HEK293 (cell line): Measurements from ENCODE around the gene TMSB4X.

Experiments
- CTCF ChIA-PET: fragments of 350-600 bp; formaldehyde crosslinking; extraction: SDS; loops from one replicate; lab custom pipeline; 2021; ENCODE audit warnings: antibody characterized with exemption; lab: Yijun Ruan, JAX
- POLR2A ChIA-PET: fragments of 300-600 bp; formaldehyde crosslinking; extraction: SDS; loops from one replicate; lab custom pipeline; 2020; ENCODE audit warnings: antibody characterized with exemption, inconsistent platforms; lab: Yijun Ruan, JAX
- H3K27ac ChIP-seq: fragments of 200-500 bp; sonication (Bioruptor generic); 2 replicates; pipeline ENCODE4 v1.5.1; 2014; ENCODE audit warnings: low read depth, low read length, control low read depth, inconsistent platforms; ENCODE audit errors: extremely low read depth
- H3K36me3 ChIP-seq, 2 experiments: fragments of 200-500 bp in 1 of 2; sonication (Bioruptor generic) in 1 of 2; 1 replicate in 1 of 2; 2 replicates in 1 of 2; pipeline ENCODE4 v1.5.1; 2014 to 2017; ENCODE audit warnings: inconsistent platforms in 2 of 2, low read length in 2 of 2; ENCODE audit not compliant: control insufficient read depth in 2 of 2, insufficient read depth in 1 of 2
- H3K4me1 ChIP-seq: fragments of 200-500 bp; sonication (Bioruptor generic); 2 replicates; pipeline ENCODE4 v1.5.1; 2014; ENCODE audit warnings: mild to moderate bottlenecking, low read length, inconsistent platforms; ENCODE audit not compliant: control insufficient read depth, insufficient read depth
- H3K4me3 ChIP-seq: 2 replicates; pipeline ENCODE4 v1.5.1; 2011; ENCODE audit warnings: low read depth, mild to moderate bottlenecking, control low read depth, low read length, moderate library complexity
- H3K9me3 ChIP-seq: fragments of 200-500 bp; sonication (Bioruptor generic); 2 replicates; pipeline ENCODE4 v1.5.1; 2014; ENCODE audit warnings: low read depth, low read length, inconsistent platforms; ENCODE audit not compliant: control insufficient read depth, insufficient read depth
- GFI1B ChIP-seq: fragments of 450-650 bp; formaldehyde crosslinking; IDR thresholded peaks from 2 replicates; pipeline ENCODE4 v1.5.1; 2016; ENCODE audit warnings: missing biosample characterization, missing genetic modification characterization
- GLIS1 ChIP-seq: fragments of 450-650 bp; formaldehyde crosslinking; IDR thresholded peaks from 2 replicates; pipeline ENCODE4 v1.5.1; 2016; ENCODE audit warnings: missing biosample characterization, missing genetic modification characterization
- GLIS2 ChIP-seq: fragments of 450-650 bp; formaldehyde crosslinking; IDR thresholded peaks from 2 replicates; pipeline ENCODE4 v1.5.1; 2016; ENCODE audit warnings: missing biosample characterization, missing genetic modification characterization
- KLF8 ChIP-seq: fragments of 450-650 bp; formaldehyde crosslinking; IDR thresholded peaks from 2 replicates; pipeline ENCODE4 v1.5.1; 2016; ENCODE audit warnings: missing biosample characterization, missing genetic modification characterization
- SP2 ChIP-seq: fragments of 450-650 bp; formaldehyde crosslinking; IDR thresholded peaks from 2 replicates; pipeline ENCODE4 v1.5.1; 2016; ENCODE audit warnings: missing biosample characterization, missing genetic modification characterization
- SP3 ChIP-seq: fragments of 450-650 bp; formaldehyde crosslinking; IDR thresholded peaks from 2 replicates; pipeline ENCODE4 v1.5.1; 2016; ENCODE audit warnings: missing biosample characterization, missing genetic modification characterization
- SP7 ChIP-seq: fragments of 450-650 bp; formaldehyde crosslinking; IDR thresholded peaks from 2 replicates; pipeline ENCODE4 v1.5.1; 2016; ENCODE audit warnings: missing biosample characterization, missing genetic modification characterization
- WT1 ChIP-seq: fragments of 450-650 bp; formaldehyde crosslinking; IDR thresholded peaks from 2 replicates; pipeline ENCODE4 v1.5.1; 2016; ENCODE audit warnings: missing biosample characterization, missing genetic modification characterization
- YY1 ChIP-seq: fragments of 450-650 bp; formaldehyde crosslinking; IDR thresholded peaks from 2 replicates; pipeline ENCODE4 v1.5.1; 2018; ENCODE audit warnings: missing biosample characterization, missing genetic modification characterization
- ZNF2 ChIP-seq: fragments of 450-650 bp; formaldehyde crosslinking; IDR thresholded peaks from 2 replicates; pipeline ENCODE4 v1.5.1; 2016; ENCODE audit warnings: missing biosample characterization, missing genetic modification characterization
- ZNF214 ChIP-seq: fragments of 450-650 bp; formaldehyde crosslinking; IDR thresholded peaks from 2 replicates; pipeline ENCODE4 v1.5.1; 2017; ENCODE audit warnings: missing biosample characterization, mild to moderate bottlenecking, missing genetic modification characterization, borderline replicate concordance
- ZNF221 ChIP-seq: fragments of 450-650 bp; formaldehyde crosslinking; IDR thresholded peaks from 2 replicates; pipeline ENCODE4 v1.5.1; 2017; ENCODE audit warnings: missing biosample characterization, missing genetic modification characterization, borderline replicate concordance
- ZNF26 ChIP-seq: fragments of 450-650 bp; formaldehyde crosslinking; IDR thresholded peaks from 2 replicates; pipeline ENCODE4 v1.5.1; 2016; ENCODE audit warnings: missing biosample characterization, missing genetic modification characterization
- ZNF302 ChIP-seq: fragments of 450-650 bp; formaldehyde crosslinking; IDR thresholded peaks from 2 replicates; pipeline ENCODE4 v1.5.1; 2016; ENCODE audit warnings: missing biosample characterization, missing genetic modification characterization, low read depth
- ZNF335 ChIP-seq: fragments of 450-650 bp; formaldehyde crosslinking; conservative IDR thresholded peaks from 2 replicates; pipeline ENCODE4 v1.5.1; 2016; ENCODE audit warnings: missing biosample characterization, missing genetic modification characterization
- ZNF341 ChIP-seq: fragments of 450-650 bp; formaldehyde crosslinking; IDR thresholded peaks from 2 replicates; pipeline ENCODE4; 2016; ENCODE audit warnings: low read depth, missing biosample characterization, missing genetic modification characterization
- ZNF391 ChIP-seq: fragments of 450-650 bp; formaldehyde crosslinking; IDR thresholded peaks from 2 replicates; pipeline ENCODE4 v1.5.1; 2016; ENCODE audit warnings: low read depth, missing biosample characterization, missing genetic modification characterization, borderline replicate concordance
- ZNF544 ChIP-seq: fragments of 450-650 bp; formaldehyde crosslinking; IDR thresholded peaks from 2 replicates; pipeline ENCODE4 v1.5.0; 2017; ENCODE audit warnings: missing biosample characterization, missing genetic modification characterization
- ZNF560 ChIP-seq: fragments of 450-650 bp; formaldehyde crosslinking; IDR thresholded peaks from 2 replicates; pipeline ENCODE4 v1.5.1; 2017; ENCODE audit warnings: missing biosample characterization, missing genetic modification characterization, borderline replicate concordance
- ZNF621 ChIP-seq: fragments of 450-650 bp; formaldehyde crosslinking; IDR thresholded peaks from 2 replicates; pipeline ENCODE4 v1.5.1; 2017; ENCODE audit warnings: missing biosample characterization, missing genetic modification characterization
- ZSCAN30 ChIP-seq: fragments of 450-650 bp; IDR thresholded peaks from 2 replicates; pipeline ENCODE4 v1.5.1; 2018; ENCODE audit warnings: missing biosample characterization, mild to moderate bottlenecking, missing genetic modification characterization, moderate library complexity
- TF ChIP-seq, protein P1 (sequence below): fragments of 450-650 bp; formaldehyde crosslinking; IDR thresholded peaks from 2 replicates; pipeline ENCODE4; 2016; ENCODE audit warnings: missing biosample characterization, missing genetic modification characterization
- TF ChIP-seq, protein P2 (sequence below): fragments of 450-650 bp; formaldehyde crosslinking; conservative IDR thresholded peaks from 2 replicates; pipeline ENCODE4 v1.5.1; 2016; ENCODE audit warnings: low read depth, missing biosample characterization, missing genetic modification characterization
- TF ChIP-seq, protein P3 (sequence below): fragments of 450-650 bp; formaldehyde crosslinking; IDR thresholded peaks from 2 replicates; pipeline ENCODE4 v1.5.1; 2016; ENCODE audit warnings: missing biosample characterization, missing genetic modification characterization

TMSB4X gene

DNA sequence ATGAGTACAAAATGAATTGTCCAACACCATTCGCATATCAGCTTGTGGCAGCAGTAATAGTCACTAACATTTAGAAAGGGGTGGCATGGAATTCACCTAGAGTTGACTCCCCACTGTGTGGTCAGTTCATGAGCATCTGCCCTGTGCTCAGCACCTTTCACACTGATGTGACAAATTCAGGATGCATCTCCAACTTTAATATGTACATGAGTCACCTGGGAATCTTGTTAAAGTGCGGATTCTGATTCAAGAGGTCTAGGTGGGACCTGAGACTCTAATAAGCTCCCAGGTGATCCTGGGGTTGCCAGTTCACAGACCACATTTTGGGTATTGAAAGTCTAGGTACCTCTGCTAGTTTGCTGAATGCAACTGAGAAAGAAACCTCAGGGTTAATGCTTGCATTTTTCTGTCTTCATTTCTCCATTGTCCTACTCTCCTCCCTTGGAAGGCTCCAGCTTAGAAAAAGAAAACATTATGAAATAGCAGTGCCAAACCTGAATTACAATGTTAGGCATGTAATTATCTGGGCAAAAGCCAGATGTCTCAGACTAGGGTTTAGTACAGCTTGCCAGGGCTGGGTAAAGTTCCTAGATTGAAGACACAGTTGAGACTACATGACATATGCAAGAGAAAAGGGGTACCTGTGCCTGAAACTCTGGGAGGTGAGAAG is 32.7 kb downstream of the TMSB4X start:
- CTCF ChIA-PET, result interaction anchor here (0.5 to 1.9 kb wide), 2 partner anchors 61 to 187 kb away, joined by 3 to 14 read pairs; no protein-coding TSS in a partner anchor
- Histone ChIP-seq H3K27ac (no peak overlapping the region), H3K4me1 (no peaks in the 10 kb centered on the region), H3K4me3 (no peak overlapping the region), H3K9me3 (no peaks in the 10 kb centered on the region), H3K36me3 (no peaks in the 10 kb centered on the region)
- POLR2A ChIA-PET, result no interaction called here
- TF ChIP-seq ZNF391 (tag by site-specific recombination), result no peak
- TF ChIP-seq, protein P1, sequence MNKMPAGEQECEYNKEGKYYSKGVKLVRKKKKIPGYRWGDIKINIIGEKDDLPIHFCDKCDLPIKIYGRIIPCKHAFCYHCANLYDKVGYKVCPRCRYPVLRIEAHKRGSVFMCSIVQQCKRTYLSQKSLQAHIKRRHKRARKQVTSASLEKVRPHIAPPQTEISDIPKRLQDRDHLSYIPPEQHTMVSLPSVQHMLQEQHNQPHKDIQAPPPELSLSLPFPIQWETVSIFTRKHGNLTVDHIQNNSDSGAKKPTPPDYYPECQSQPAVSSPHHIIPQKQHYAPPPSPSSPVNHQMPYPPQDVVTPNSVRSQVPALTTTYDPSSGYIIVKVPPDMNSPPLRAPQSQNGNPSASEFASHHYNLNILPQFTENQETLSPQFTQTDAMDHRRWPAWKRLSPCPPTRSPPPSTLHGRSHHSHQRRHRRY (tag by site-specific recombination), result no peak
- TF ChIP-seq ZNF560 (tag by site-specific recombination), result no peak
- no peak for TF ChIP-seq GLIS2 (tag by site-specific recombination)
- no peak for TF ChIP-seq KLF8 (tag by site-specific recombination)
- TF ChIP-seq ZNF221 (tag by site-specific recombination), result no peak
- no peak for TF ChIP-seq GFI1B (tag by site-specific recombination)
- TF ChIP-seq ZNF302 (tag by site-specific recombination), result no peak
- TF ChIP-seq WT1 (tag by site-specific recombination), result no peak
- no peak for TF ChIP-seq ZSCAN30 (tag by site-specific recombination)
- TF ChIP-seq, protein P2, sequence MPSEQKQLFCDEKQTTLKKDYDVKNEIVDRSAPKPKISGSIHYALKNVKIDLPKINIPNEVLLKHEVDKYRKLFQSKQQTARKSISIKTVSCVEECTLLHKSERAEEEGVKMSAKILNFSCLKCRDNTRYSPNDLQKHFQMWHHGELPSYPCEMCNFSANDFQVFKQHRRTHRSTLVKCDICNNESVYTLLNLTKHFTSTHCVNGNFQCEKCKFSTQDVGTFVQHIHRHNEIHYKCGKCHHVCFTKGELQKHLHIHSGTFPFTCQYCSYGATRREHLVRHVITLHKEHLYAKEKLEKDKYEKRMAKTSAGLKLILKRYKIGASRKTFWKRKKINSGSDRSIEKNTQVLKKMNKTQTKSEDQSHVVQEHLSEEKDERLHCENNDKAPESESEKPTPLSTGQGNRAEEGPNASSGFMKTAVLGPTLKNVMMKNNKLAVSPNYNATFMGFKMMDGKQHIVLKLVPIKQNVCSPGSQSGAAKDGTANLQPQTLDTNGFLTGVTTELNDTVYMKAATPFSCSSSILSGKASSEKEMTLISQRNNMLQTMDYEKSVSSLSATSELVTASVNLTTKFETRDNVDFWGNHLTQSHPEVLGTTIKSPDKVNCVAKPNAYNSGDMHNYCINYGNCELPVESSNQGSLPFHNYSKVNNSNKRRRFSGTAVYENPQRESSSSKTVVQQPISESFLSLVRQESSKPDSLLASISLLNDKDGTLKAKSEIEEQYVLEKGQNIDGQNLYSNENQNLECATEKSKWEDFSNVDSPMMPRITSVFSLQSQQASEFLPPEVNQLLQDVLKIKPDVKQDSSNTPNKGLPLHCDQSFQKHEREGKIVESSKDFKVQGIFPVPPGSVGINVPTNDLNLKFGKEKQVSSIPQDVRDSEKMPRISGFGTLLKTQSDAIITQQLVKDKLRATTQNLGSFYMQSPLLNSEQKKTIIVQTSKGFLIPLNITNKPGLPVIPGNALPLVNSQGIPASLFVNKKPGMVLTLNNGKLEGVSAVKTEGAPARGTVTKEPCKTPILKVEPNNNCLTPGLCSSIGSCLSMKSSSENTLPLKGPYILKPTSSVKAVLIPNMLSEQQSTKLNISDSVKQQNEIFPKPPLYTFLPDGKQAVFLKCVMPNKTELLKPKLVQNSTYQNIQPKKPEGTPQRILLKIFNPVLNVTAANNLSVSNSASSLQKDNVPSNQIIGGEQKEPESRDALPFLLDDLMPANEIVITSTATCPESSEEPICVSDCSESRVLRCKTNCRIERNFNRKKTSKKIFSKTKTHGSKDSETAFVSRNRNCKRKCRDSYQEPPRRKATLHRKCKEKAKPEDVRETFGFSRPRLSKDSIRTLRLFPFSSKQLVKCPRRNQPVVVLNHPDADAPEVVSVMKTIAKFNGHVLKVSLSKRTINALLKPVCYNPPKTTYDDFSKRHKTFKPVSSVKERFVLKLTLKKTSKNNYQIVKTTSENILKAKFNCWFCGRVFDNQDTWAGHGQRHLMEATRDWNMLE (tag by site-specific recombination), result no peak
- TF ChIP-seq ZNF335, result no peak
- TF ChIP-seq SP3, result no peak
- TF ChIP-seq ZNF2 (tag by site-specific recombination), result no peak
- no peak for TF ChIP-seq GLIS1 (tag by site-specific recombination)
- no peak for TF ChIP-seq YY1 (tag by site-specific recombination)
- no peak for TF ChIP-seq ZNF544 (tag by site-specific recombination)
- no peak for TF ChIP-seq ZNF214 (tag by site-specific recombination)
- no peak for TF ChIP-seq ZNF341 (tag by site-specific recombination)
- TF ChIP-seq ZNF621, result no peak

DNA sequence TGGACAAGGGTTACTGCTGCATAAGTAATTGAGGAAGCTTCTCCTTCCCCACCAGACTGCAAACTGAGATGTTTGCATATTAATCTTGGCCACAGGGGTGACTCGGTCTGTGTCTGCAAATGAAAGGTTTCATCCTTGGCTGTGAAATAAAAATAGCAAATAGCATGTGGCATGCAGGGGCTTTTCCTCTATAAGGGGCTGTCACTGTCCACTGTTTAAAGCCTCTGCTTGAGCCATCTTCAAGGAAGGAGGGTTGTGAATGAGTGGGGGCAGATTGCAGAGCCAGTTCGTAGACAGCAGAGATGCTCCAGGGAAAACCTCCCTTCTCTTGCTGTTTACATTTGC is 33.3 kb downstream of the TMSB4X start:
- no peak overlapping the region for H3K4me3 ChIP-seq
- H3K9me3 ChIP-seq, result no peaks in the 10 kb centered on the region
- CTCF ChIA-PET, result interaction anchor here (0.5 to 1.9 kb wide), 2 partner anchors 62 to 187 kb away, joined by 3 to 14 read pairs; no protein-coding TSS in a partner anchor
- H3K27ac ChIP-seq, result no peak overlapping the region
- H3K36me3 ChIP-seq, result no peaks in the 10 kb centered on the region
- POLR2A ChIA-PET, result no interaction called here
- no peaks in the 10 kb centered on the region for H3K4me1 ChIP-seq
- TF ChIP-seq, protein P3, sequence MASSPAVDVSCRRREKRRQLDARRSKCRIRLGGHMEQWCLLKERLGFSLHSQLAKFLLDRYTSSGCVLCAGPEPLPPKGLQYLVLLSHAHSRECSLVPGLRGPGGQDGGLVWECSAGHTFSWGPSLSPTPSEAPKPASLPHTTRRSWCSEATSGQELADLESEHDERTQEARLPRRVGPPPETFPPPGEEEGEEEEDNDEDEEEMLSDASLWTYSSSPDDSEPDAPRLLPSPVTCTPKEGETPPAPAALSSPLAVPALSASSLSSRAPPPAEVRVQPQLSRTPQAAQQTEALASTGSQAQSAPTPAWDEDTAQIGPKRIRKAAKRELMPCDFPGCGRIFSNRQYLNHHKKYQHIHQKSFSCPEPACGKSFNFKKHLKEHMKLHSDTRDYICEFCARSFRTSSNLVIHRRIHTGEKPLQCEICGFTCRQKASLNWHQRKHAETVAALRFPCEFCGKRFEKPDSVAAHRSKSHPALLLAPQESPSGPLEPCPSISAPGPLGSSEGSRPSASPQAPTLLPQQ (tag by site-specific recombination), result no peak
- TF ChIP-seq ZNF26 (tag by site-specific recombination) (no peak), SP2 (no peak), SP7 (tag by site-specific recombination) (no peak)
